Colonic mucosa (tissue), 4 donors: ENCODE measurements around the gene ANHX. TPM values are rescaled to one million over a fixed set of nuclear protein-coding genes. Genes with fewer than 3 reads are reported as not detected.

Source experiments
- DNase-seq: peaks from one replicate; pipeline ENCODE4 v3.0.0-alpha.2; 2020
- H3K27ac ChIP-seq: fragments of 200-600 bp; one replicate; pipeline ENCODE4 v1.8.0; 2021
- H3K27me3 ChIP-seq: fragments of 200-600 bp; one replicate; pipeline ENCODE4 v1.8.0; 2021
- H3K36me3 ChIP-seq: fragments of 200-600 bp; one replicate; pipeline ENCODE4 v1.8.0; 2021
- H3K4me1 ChIP-seq: fragments of 200-600 bp; one replicate; pipeline ENCODE4 v1.8.0; 2021; ENCODE audit warnings: mild to moderate bottlenecking
- H3K4me3 ChIP-seq: fragments of 200-600 bp; one replicate; pipeline ENCODE4 v1.8.0; 2021
- H3K9ac ChIP-seq, 2 donors: one replicate each; pipeline ENCODE4 v1.7.0; 2013; ENCODE audit warnings: control low read depth in 2 of 2, low read depth in 2 of 2, low read length in 2 of 2
- H3K9me3 ChIP-seq: fragments of 200-600 bp; one replicate; pipeline ENCODE4 v1.8.0; 2021
- intact Hi-C: fragments of 100-400 bp; cut with DNase I; formaldehyde crosslinking; loops from one replicate; pipeline ENCODE4 v1.14.1; 2022
- total RNA-seq, 2 donors: library from RNA; stranded (reverse); fragmentation: NEBNext Ultra II Directional in 1 of 2; extraction: Animal tissue kit (Norgen Biotek cat#: 25700) in 1 of 2; gene quantifications; one replicate each; pipeline ENCODE4 v1.2.1, GENCODE V29; 2021
- TF ChIP-seq, protein P1 (sequence below): fragments of 200-600 bp; IDR thresholded peaks from one replicate; pipeline ENCODE4 v1.8.0; 2022; ENCODE audit warnings: antibody characterized with exemption, mild to moderate bottlenecking
- donor health status: healthy.
- donor health status: DM: no; HTN: no; CAD: no.
- donor health status: DM: no; HTN: no; CAD: no.

The ANHX gene
- total RNA-seq, 2 donors from 2014 or later: not detected

DNA sequence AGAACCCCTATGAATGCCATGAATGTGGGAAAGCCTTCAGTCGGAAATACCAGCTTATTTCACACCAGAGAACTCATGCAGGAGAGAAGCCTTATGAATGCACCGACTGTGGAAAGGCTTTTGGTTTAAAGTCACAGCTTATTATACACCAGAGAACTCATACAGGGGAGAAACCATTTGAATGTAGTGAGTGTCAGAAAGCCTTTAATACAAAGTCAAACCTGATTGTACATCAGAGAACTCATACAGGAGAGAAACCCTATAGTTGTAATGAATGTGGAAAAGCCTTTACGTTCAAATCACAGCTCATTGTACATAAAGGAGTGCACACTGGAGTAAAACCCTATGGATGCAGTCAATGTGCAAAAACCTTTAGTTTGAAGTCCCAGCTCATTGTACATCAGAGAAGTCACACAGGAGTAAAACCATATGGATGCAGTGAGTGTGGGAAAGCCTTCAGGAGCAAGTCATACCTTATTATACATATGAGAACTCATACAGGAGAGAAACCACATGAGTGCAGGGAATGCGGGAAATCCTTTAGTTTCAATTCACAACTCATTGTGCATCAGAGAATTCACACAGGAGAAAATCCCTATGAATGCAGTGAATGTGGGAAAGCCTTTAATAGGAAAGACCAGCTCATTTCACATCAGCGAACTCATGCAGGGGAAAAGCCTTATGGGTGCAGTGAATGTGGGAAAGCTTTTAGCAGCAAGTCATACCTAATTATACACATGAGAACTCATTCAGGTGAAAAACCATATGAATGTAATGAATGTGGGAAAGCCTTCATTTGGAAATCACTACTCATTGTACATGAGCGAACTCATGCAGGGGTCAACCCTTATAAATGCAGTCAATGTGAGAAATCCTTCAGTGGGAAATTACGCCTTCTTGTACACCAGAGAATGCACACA lies 32.1 kb downstream of the ANHX start:
- Histone ChIP-seq H3K27me3 (no peaks in the 10 kb centered on the region), H3K4me1 (no peaks in the 10 kb centered on the region), H3K36me3 (peaks cover 16% of the 10 kb centered on the region), H3K27ac (no peak overlapping the region), H3K4me3 (no peak overlapping the region), H3K9me3 (peaks cover 30% of the 10 kb centered on the region), H3K9ac (no peak overlapping the region)
- DNase-seq: no peak
- intact Hi-C loops: no loop called here
- TF ChIP-seq, protein P1, sequence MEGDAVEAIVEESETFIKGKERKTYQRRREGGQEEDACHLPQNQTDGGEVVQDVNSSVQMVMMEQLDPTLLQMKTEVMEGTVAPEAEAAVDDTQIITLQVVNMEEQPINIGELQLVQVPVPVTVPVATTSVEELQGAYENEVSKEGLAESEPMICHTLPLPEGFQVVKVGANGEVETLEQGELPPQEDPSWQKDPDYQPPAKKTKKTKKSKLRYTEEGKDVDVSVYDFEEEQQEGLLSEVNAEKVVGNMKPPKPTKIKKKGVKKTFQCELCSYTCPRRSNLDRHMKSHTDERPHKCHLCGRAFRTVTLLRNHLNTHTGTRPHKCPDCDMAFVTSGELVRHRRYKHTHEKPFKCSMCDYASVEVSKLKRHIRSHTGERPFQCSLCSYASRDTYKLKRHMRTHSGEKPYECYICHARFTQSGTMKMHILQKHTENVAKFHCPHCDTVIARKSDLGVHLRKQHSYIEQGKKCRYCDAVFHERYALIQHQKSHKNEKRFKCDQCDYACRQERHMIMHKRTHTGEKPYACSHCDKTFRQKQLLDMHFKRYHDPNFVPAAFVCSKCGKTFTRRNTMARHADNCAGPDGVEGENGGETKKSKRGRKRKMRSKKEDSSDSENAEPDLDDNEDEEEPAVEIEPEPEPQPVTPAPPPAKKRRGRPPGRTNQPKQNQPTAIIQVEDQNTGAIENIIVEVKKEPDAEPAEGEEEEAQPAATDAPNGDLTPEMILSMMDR: no peak

DNA sequence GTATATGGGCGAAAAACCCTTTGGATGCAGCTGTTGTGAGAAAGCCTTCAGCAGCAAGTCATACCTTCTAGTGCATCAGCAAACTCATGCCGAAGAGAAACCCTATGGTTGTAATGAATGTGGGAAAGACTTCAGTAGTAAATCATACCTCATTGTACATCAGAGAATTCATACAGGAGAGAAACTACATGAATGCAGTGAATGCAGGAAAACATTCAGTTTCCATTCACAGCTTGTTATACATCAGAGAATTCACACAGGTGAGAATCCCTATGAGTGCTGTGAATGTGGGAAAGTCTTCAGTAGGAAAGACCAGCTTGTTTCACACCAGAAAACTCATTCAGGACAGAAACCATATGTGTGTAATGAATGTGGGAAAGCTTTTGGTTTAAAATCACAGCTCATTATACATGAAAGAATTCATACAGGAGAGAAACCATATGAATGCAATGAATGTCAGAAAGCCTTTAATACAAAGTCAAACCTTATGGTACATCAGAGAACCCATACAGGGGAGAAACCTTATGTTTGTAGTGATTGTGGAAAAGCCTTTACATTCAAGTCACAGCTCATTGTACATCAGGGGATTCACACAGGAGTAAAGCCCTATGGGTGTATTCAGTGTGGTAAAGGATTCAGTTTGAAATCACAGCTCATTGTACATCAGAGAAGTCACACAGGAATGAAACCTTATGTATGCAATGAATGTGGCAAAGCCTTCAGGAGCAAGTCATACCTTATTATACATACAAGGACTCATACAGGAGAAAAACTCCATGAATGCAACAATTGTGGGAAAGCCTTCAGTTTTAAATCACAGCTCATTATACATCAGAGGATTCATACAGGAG lies 33.0 kb downstream of the ANHX start:
- Histone ChIP-seq H3K9me3 (peaks cover 30% of the 10 kb centered on the region), H3K4me3 (no peak overlapping the region), H3K36me3 (peaks cover 16% of the 10 kb centered on the region), H3K9ac (no peak overlapping the region), H3K27ac (no peak overlapping the region), H3K27me3 (no peaks in the 10 kb centered on the region), H3K4me1 (no peaks in the 10 kb centered on the region)
- intact Hi-C loops: no loop called here
- DNase-seq: no peak
- TF ChIP-seq, protein P1: no peak

DNA sequence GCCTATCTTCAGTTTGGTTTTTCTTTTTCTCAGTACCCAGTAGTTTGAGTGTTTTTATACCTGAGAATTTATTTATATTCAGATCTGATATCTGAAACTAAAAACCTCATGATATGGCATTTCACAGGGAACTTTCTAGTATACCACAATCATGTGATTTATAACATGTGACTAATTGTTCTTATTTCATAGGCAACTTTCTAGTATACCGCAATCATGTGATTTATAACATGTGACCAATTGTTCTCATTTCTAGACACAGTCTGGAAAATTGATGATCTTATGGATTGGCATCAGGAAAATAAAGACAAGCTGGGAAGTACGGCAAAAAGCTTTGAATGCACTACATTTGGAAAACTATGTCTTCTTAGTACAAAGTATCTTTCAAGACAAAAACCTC lies 33.8 kb downstream of the ANHX start:
- H3K9ac ChIP-seq: no peak overlapping the region
- H3K27me3 ChIP-seq: no peaks in the 10 kb centered on the region
- H3K27ac ChIP-seq: no peak overlapping the region
- peaks cover 16% of the 10 kb centered on the region for H3K36me3 ChIP-seq
- no peak for DNase-seq
- intact Hi-C loops: no loop called here
- TF ChIP-seq, protein P1: no peak
- peaks cover 26% of the 10 kb centered on the region for H3K9me3 ChIP-seq
- H3K4me3 ChIP-seq: no peak overlapping the region
- H3K4me1 ChIP-seq: no peaks in the 10 kb centered on the region

DNA sequence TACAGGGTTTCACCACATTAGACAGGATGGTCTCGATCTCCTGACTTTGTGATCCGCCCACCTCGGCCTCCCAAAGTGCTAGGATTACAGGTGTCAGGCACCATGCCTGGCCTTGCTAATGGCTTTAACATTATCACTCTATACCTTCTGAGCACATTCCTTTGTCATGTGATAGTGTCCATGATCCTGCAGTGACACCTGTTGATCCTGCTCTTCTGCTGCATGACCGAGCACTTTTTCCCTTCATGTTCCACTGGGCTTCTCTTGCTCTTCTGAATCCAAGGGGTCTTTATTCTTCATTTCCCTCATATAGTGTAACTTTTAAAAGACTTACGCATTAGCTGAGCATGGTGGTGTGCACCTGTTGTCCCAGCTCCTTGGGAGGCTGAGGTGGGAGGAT lies 42.8 kb downstream of the ANHX start:
- Histone ChIP-seq H3K36me3 (peaks cover 47% of the 10 kb centered on the region), H3K27me3 (no peaks in the 10 kb centered on the region), H3K4me3 (no peak overlapping the region), H3K9ac (no peak overlapping the region), H3K9me3 (no peaks in the 10 kb centered on the region), H3K27ac (no peak overlapping the region), H3K4me1 (no peaks in the 10 kb centered on the region)
- TF ChIP-seq, protein P1: no peak
- DNase-seq: no peak
- intact Hi-C loops: no loop called here

DNA sequence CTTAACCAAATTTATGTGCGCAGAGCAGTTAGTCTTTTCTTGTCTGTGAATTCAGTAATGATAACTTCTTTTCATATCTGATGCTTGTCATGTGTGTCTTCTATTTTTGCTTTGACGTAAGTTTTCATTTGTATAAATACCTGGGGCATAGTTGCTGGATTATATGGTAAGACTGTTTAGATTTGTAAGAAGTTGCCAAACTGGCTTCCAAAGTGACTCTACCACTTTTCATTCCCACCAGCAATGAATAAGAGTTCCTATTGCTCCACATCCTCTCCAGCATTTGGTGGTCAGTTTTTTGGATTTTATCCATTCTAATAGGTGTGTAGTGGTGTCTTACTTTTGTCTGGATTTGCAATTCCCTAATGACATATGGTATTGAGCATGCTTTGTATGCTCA lies 45.5 kb downstream of the ANHX start:
- H3K27ac ChIP-seq: no peak overlapping the region
- H3K4me3 ChIP-seq: no peak overlapping the region
- DNase-seq: no peak
- intact Hi-C loops: no loop called here
- peaks cover 56% of the 10 kb centered on the region for H3K36me3 ChIP-seq
- no peaks in the 10 kb centered on the region for H3K4me1 ChIP-seq
- H3K27me3 ChIP-seq: no peaks in the 10 kb centered on the region
- TF ChIP-seq, protein P1: no peak
- H3K9ac ChIP-seq: no peak overlapping the region
- no peaks in the 10 kb centered on the region for H3K9me3 ChIP-seq
